IPS-18c (cell line): ENCODE results near the gene HP.
"Not testable (repeated sequence)": the region's sequence is repeated elsewhere in the genome, so short reads cannot be mapped to it uniquely, and the experiment has no call there.

Experiments used
- H3K4me3 ChIP-seq: 2 replicates; pipeline ENCODE4 v1.7.0; 2013; ENCODE audit warnings: low read depth, mild to moderate bottlenecking, low read length, moderate library complexity; ENCODE audit not compliant: insufficient read depth
- H3K9me3 ChIP-seq: one replicate; pipeline ENCODE4 v1.6.1; 2013; ENCODE audit warnings: mild to moderate bottlenecking, low read length, moderate library complexity; ENCODE audit not compliant: control insufficient read depth, insufficient read depth

HP gene

GRCh38 chr16:72054254-72054847 is at the start of gene HP:
Gene HP (plus strand): TSS chr16:72054505. CDS start chr16:72054653, 148 bp downstream.
- not testable (repeated sequence) for H3K4me3 ChIP-seq, H3K9me3 ChIP-seq

DNA sequence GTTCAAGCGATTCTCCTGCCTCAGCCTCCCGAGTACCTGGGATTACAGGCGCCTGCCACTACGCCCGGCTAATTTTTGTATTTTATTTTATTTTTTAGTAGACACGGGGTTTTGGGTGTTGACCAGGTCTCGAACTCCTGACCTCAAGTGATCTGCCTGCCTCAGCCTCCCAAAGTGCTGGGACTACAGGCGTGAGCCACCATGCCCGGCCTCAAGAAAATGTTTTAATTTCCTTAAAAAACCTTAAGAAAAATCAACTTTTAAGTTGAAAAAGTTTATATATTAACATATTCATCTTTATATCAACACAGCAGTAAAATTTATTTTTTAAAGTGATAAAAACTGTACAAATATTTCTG is 46.3 kb upstream of the HP start:
- H3K4me3 ChIP-seq: peak overlapping the region; percentile 97; the same call in 1 of the 2 replicates
- not testable (repeated sequence) for H3K9me3 ChIP-seq

- Histone ChIP-seq H3K9me3 (no peaks in the 10 kb centered on the region), H3K4me3 (peak within 1 kb of the TSS; percentile 97)
Measured at GRCh38 chr16:72008424-72009216, 45.7 kb upstream of the HP start, which contains the start of gene DHODH. Gene DHODH (plus strand): TSS chr16:72008744. CDS start chr16:72008765, 21 bp downstream.

DNA sequence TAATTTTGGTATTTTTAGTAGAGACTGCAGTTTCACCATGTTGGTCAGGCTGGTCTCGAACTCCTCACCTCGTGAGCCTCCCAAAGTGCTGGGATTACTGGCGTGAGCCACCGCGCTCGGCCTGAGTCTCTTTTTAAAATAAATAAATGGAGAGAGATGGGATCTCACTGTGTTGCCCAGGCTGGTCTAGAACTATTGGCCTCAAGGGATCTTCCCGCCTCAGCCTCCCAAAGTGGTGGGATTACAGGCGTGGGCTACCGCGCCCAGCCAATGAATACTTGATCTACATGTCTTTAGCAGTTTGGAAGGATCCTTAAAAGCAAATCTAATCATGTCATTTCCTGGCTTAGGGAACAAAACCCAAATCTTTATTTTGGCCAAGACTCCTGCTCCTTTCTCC is 44.5 kb upstream of the HP start:
- H3K9me3 ChIP-seq: no peaks in the 10 kb centered on the region
- no peak overlapping the region for H3K4me3 ChIP-seq

GRCh38 chr16:72012607-72013006 is 41.7 kb upstream of the HP start:
- no peak overlapping the region for H3K4me3 ChIP-seq
- no peaks in the 10 kb centered on the region for H3K9me3 ChIP-seq

GRCh38 chr16:72013389-72013788 is 40.9 kb upstream of the HP start:
- Histone ChIP-seq H3K9me3 (no peaks in the 10 kb centered on the region), H3K4me3 (no peak overlapping the region)

DNA sequence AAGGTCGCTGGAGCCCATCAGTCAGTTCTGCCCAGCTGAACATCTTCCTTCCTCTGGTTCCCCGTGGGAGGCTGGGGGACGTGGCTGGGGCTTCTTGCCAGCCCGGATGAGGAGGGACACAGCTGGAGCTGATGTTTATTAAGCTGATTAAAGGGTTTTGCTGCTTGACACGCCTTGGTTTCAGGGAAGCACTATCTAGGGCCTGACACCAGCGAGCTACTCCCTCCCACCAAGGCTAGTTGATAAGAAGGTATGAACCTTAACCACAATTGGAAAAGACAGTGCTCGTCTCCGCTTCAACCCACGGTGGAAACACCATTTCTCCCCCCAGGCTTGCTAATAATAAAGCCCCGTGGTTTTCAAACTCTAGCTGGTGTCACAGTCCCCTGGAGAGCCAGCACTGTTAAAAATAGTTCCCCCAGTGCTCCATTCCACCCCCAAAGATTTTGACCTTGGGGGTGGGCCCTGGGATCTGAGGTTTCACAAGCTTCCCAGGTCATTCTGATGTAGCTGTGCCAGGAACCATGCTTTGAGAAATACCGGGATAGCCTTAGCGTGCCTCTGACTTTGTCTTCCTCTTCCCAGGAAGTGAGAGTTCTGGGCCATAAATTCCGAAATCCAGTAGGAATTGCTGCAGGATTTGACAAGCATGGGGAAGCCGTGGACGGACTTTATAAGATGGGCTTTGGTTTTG is 40.3 kb upstream of the HP start:
- no peak overlapping the region for H3K4me3 ChIP-seq
- no peaks in the 10 kb centered on the region for H3K9me3 ChIP-seq

GRCh38 chr16:72014675-72015074 is 39.6 kb upstream of the HP start:
- no peak overlapping the region for H3K4me3 ChIP-seq
- H3K9me3 ChIP-seq: no peaks in the 10 kb centered on the region

DNA sequence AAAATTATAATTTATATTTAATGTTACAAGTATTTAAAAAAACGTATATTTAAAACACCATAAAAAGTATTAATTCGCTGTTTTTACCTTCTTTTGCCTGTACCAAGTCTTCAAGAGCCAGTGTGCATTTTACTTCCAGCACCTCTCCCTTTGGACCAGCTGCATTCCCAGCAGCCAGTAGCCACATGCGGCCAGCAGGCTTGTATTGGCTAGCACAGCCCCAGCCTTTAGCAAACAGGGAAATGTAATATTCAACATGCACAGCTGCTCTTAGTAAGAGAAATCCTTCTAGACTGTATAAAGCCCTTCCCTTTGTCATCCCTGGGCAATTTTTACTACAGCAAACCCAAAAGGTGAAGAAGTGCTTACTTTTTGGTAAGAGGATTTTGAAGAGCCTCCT is 39.2 kb upstream of the HP start:
- Histone ChIP-seq H3K9me3 (no peaks in the 10 kb centered on the region), H3K4me3 (no peak overlapping the region)

- H3K9me3 ChIP-seq: no peaks in the 10 kb centered on the region
- no peak overlapping the region for H3K4me3 ChIP-seq
Measured at GRCh38 chr16:72018470-72018869, 35.8 kb upstream of the HP start.

- Histone ChIP-seq H3K4me3 (no peak overlapping the region), H3K9me3 (no peaks in the 10 kb centered on the region)
Measured at GRCh38 chr16:72021043-72021442, 33.3 kb upstream of the HP start.

- Histone ChIP-seq H3K4me3 (no peak overlapping the region), H3K9me3 (no peaks in the 10 kb centered on the region)
Measured at GRCh38 chr16:72022127-72022526, 32.2 kb upstream of the HP start.

DNA sequence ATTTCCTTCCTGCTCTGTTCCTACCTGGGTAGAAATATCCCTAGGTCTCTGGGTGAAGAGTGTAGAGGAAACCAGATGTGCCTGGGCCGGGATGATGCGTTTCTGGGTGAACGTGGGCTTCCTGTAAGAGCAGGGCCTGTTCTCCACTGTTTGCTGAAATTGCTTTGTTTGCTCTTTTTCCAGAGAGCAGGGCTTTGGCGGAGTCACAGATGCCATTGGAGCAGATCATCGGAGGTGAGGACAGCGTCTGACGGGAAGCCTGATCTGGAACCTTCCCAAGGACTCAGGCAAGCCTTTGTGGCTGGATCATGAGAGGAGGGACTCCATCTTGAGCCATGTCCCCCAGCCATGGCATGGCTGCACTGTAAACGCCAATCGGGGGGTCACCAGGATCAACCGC is 30.3 kb upstream of the HP start:
- Histone ChIP-seq H3K9me3 (no peaks in the 10 kb centered on the region), H3K4me3 (no peak overlapping the region)

GRCh38 chr16:72024862-72025382 is 29.4 kb upstream of the HP start:
- H3K4me3 ChIP-seq: no peak overlapping the region

GRCh38 chr16:72025404-72026114 is 28.7 kb upstream of the HP start:
- no peaks in the 10 kb centered on the region for H3K9me3 ChIP-seq
- no peak overlapping the region for H3K4me3 ChIP-seq

More at GRCh38 chr16:72024862-72025382, 29.4 kb upstream of the HP start:
- H3K9me3 ChIP-seq: no peaks in the 10 kb centered on the region

- H3K9me3 ChIP-seq: no peaks in the 10 kb centered on the region
Measured at GRCh38 chr16:72027669-72028378, 26.5 kb upstream of the HP start.

More at GRCh38 chr16:72027669-72028378, 26.5 kb upstream of the HP start:
- H3K4me3 ChIP-seq: no peak overlapping the region
